ENCODE results near the gene LRP5. TPM values are rescaled to one million over a fixed set of nuclear protein-coding genes. Genes with fewer than 3 reads are reported as not detected.

Gene LRP5
- total and polyA plus RNA-seq, 2 experiments from 2014 or later = 26.9 to 51.1 TPM

DNA sequence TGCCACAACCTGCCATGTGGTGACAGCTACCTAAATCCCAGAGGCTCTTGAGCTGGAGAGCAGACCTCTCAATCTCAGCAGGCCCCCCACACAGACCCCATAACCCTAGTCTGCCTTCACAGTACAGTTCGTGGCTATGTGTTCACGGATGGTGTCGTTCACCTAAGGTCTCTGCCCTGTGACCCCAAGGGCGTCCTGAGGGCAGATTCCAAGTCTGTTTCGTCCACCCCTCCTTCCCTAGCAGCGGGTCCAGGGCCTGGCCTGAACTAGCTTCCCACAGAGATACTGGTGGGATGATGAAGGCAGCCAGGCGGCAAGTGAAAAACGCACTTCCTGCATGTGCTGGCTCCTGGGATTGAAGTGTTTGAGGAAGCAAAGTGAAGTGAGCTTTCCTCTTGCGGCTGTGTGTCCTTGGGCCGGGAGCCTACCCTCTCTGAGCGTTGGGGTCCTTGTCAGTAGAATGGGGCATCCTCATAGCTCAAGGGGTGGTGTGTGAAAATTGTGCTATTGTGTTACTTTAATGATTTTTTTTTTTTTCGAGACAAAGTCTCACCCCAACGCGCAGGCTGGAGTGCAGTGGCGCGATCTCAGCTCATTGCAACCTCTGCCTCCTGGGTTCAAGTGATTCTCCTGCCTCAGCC is 70.1 kb downstream of the LRP5 start:
- peaks cover 25% of the 10 kb centered on the region for H3K36me3 Mint-ChIP-seq (ENCODE audit: low read depth)
- Histone ChIP-seq H3K27me3 (ENCODE audit: insufficient read depth) (no peaks in the 10 kb centered on the region), H2AFZ (no peak overlapping the region), H3F3A (replicated peaks; ENCODE audit: low read depth) (no peaks in the 10 kb centered on the region), H3K79me2 (replicated peaks; ENCODE audit: insufficient read depth) (no peaks in the 10 kb centered on the region), H3K9me2 (ENCODE audit: insufficient read depth) (no peaks in the 10 kb centered on the region), H3K36me3 (ENCODE audit: insufficient read depth) (no peaks in the 10 kb centered on the region), H3K4me1 (ENCODE audit: insufficient read depth) (no peaks in the 10 kb centered on the region), H3K27ac (ENCODE audit: low read depth) (no peak overlapping the region), H3K4me2 (no peak overlapping the region), H3K4me3 (no peak overlapping the region), H4K20me1 (replicated peaks; ENCODE audit: insufficient read depth) (0 out of 2 replicates have a peak, but pooled peaks cover 2% of the 10 kb centered on the region)
- no peaks in the 10 kb centered on the region for H3K9me3 Mint-ChIP-seq
- peaks cover 15% of the 10 kb centered on the region for H3K27me3 Mint-ChIP-seq (ENCODE audit: insufficient read depth, low read depth, poor library complexity)
- TF ChIP-seq NANOG (IDR thresholded peaks at IDR 0.05; ENCODE audit: borderline replicate concordance) (no peak), ZNF331 (CRISPR knock-in tag; IDR thresholded peaks at IDR 0.05; ENCODE audit: low read depth) (no peak), REST (IDR thresholded peaks at IDR 0.05; ENCODE audit: unreplicated experiment) (no peak), STAT1 (IDR thresholded peaks at IDR 0.05; ENCODE audit: unreplicated experiment) (no peak), POLR2AphosphoS5 (IDR thresholded peaks at IDR 0.05; ENCODE audit: low read depth) (no peak), ZNF114 (CRISPR knock-in tag; IDR thresholded peaks at IDR 0.05) (no peak), JUNB (IDR thresholded peaks at IDR 0.05; ENCODE audit: unreplicated experiment) (no peak), EZH2phosphoT487 (IDR thresholded peaks at IDR 0.05; ENCODE audit: unreplicated experiment) (no peak), CREB1 (CRISPR knock-in tag; IDR thresholded peaks at IDR 0.05; ENCODE audit: low read depth) (no peak), EZH2 (IDR thresholded peaks at IDR 0.05; ENCODE audit: low read depth, unreplicated experiment) (no peak)
- TF ChIP-seq, protein P1, sequence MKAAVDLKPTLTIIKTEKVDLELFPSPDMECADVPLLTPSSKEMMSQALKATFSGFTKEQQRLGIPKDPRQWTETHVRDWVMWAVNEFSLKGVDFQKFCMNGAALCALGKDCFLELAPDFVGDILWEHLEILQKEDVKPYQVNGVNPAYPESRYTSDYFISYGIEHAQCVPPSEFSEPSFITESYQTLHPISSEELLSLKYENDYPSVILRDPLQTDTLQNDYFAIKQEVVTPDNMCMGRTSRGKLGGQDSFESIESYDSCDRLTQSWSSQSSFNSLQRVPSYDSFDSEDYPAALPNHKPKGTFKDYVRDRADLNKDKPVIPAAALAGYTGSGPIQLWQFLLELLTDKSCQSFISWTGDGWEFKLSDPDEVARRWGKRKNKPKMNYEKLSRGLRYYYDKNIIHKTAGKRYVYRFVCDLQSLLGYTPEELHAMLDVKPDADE (IDR thresholded peaks at IDR 0.05) = no peak
- TF ChIP-seq, protein P2, sequence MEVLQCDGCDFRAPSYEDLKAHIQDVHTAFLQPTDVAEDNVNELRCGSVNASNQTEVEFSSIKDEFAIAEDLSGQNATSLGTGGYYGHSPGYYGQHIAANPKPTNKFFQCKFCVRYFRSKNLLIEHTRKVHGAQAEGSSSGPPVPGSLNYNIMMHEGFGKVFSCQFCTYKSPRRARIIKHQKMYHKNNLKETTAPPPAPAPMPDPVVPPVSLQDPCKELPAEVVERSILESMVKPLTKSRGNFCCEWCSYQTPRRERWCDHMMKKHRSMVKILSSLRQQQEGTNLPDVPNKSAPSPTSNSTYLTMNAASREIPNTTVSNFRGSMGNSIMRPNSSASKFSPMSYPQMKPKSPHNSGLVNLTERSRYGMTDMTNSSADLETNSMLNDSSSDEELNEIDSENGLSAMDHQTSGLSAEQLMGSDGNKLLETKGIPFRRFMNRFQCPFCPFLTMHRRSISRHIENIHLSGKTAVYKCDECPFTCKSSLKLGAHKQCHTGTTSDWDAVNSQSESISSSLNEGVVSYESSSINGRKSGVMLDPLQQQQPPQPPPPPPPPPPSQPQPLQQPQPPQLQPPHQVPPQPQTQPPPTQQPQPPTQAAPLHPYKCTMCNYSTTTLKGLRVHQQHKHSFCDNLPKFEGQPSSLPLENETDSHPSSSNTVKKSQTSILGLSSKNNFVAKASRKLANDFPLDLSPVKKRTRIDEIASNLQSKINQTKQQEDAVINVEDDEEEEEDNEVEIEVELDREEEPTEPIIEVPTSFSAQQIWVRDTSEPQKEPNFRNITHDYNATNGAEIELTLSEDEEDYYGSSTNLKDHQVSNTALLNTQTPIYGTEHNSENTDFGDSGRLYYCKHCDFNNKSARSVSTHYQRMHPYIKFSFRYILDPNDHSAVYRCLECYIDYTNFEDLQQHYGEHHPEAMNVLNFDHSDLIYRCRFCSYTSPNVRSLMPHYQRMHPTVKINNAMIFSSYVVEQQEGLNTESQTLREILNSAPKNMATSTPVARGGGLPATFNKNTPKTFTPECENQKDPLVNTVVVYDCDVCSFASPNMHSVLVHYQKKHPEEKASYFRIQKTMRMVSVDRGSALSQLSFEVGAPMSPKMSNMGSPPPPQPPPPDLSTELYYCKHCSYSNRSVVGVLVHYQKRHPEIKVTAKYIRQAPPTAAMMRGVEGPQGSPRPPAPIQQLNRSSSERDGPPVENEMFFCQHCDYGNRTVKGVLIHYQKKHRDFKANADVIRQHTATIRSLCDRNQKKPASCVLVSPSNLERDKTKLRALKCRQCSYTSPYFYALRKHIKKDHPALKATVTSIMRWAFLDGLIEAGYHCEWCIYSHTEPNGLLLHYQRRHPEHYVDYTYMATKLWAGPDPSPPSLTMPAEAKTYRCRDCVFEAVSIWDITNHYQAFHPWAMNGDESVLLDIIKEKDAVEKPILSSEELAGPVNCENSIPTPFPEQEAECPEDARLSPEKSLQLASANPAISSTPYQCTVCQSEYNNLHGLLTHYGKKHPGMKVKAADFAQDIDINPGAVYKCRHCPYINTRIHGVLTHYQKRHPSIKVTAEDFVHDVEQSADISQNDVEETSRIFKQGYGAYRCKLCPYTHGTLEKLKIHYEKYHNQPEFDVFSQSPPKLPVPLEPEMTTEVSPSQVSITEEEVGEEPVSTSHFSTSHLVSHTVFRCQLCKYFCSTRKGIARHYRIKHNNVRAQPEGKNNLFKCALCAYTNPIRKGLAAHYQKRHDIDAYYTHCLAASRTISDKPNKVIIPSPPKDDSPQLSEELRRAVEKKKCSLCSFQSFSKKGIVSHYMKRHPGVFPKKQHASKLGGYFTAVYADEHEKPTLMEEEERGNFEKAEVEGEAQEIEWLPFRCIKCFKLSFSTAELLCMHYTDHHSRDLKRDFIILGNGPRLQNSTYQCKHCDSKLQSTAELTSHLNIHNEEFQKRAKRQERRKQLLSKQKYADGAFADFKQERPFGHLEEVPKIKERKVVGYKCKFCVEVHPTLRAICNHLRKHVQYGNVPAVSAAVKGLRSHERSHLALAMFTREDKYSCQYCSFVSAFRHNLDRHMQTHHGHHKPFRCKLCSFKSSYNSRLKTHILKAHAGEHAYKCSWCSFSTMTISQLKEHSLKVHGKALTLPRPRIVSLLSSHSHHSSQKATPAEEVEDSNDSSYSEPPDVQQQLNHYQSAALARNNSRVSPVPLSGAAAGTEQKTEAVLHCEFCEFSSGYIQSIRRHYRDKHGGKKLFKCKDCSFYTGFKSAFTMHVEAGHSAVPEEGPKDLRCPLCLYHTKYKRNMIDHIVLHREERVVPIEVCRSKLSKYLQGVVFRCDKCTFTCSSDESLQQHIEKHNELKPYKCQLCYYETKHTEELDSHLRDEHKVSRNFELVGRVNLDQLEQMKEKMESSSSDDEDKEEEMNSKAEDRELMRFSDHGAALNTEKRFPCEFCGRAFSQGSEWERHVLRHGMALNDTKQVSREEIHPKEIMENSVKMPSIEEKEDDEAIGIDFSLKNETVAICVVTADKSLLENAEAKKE (CRISPR knock-in tag; IDR thresholded peaks at IDR 0.05) = no peak
- TF ChIP-seq, protein P3, sequence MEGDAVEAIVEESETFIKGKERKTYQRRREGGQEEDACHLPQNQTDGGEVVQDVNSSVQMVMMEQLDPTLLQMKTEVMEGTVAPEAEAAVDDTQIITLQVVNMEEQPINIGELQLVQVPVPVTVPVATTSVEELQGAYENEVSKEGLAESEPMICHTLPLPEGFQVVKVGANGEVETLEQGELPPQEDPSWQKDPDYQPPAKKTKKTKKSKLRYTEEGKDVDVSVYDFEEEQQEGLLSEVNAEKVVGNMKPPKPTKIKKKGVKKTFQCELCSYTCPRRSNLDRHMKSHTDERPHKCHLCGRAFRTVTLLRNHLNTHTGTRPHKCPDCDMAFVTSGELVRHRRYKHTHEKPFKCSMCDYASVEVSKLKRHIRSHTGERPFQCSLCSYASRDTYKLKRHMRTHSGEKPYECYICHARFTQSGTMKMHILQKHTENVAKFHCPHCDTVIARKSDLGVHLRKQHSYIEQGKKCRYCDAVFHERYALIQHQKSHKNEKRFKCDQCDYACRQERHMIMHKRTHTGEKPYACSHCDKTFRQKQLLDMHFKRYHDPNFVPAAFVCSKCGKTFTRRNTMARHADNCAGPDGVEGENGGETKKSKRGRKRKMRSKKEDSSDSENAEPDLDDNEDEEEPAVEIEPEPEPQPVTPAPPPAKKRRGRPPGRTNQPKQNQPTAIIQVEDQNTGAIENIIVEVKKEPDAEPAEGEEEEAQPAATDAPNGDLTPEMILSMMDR (conservative IDR thresholded peaks at IDR 0.05; ENCODE audit: low read depth in 2 of 2) = no peak
- peaks cover 10% of the 10 kb centered on the region for H3K4me1 Mint-ChIP-seq
- no peak overlapping the region for H3K27ac Mint-ChIP-seq
- DNase-seq (ENCODE audit: low spot score) (no peak), ATAC-seq (no peak)
- H3K4me3 Mint-ChIP-seq = no peak overlapping the region
